GM12878 (cell line): ENCODE data around the gene IGLL5. TPM values are rescaled to one million over a fixed set of nuclear protein-coding genes. Genes with fewer than 3 reads are reported as not detected.

ENCODE experiments used
- ETV6 ChIP-seq, 2 experiments: fragments of 450-650 bp in 1 of 2; IDR thresholded peaks in 1 of 2; conservative IDR thresholded peaks in 1 of 2; 2 replicates each; pipeline ENCODE4 v1.6.1; 2014; ENCODE audit warnings: antibody characterized with exemption in 1 of 2, borderline replicate concordance in 1 of 2, low read depth in 1 of 2, mild to moderate bottlenecking in 1 of 2, moderate library complexity in 1 of 2
- GATAD2B ChIP-seq: fragments of 450-650 bp; conservative IDR thresholded peaks from 2 replicates; pipeline ENCODE4 v1.6.1; 2017; ENCODE audit warnings: low read depth, mild to moderate bottlenecking, moderate library complexity
- MEF2A ChIP-seq: IDR thresholded peaks from 2 replicates; pipeline ENCODE4 v1.6.1; 2011; ENCODE audit warnings: low read depth, mild to moderate bottlenecking, low read length, moderate library complexity; ENCODE audit not compliant: insufficient read depth
- NR2C2 ChIP-seq: IDR thresholded peaks from 2 replicates; pipeline ENCODE4 v1.6.1; 2011; ENCODE audit warnings: borderline replicate concordance, low read depth; ENCODE audit not compliant: control insufficient read depth, insufficient read length
- SMARCA5 ChIP-seq: fragments of 450-650 bp; IDR thresholded peaks from 2 replicates; pipeline ENCODE4 v1.6.1; 2017; ENCODE audit warnings: mild to moderate bottlenecking
- SP1 ChIP-seq: IDR thresholded peaks from one replicate; pipeline ENCODE4 v1.6.1; 2011; ENCODE audit warnings: low read depth, low read length
- ZBED1 ChIP-seq: IDR thresholded peaks from 2 replicates; pipeline ENCODE4 v1.6.1; 2016; ENCODE audit warnings: borderline replicate concordance
- ZNF217 ChIP-seq: fragments of 450-650 bp; IDR thresholded peaks from 2 replicates; pipeline ENCODE4 v1.6.1; 2017; ENCODE audit warnings: antibody characterized with exemption, mild to moderate bottlenecking
- polyA plus RNA-seq, 11 experiments: library from polyadenylated mRNA; depleted of rRNA in 4 of 11; unstranded in 6 of 11; stranded (reverse) in 5 of 11; fragments of >200 nt; fragmentation: Nextera tagmentation in 4 of 11; fragmentation: Illumina TruSeq in 1 of 11; extraction: Ambion mirVana in 4 of 11; extraction: Trizol in 1 of 11; gene quantifications; 1 replicate in 1 of 11; 2 replicates in 10 of 11; pipeline versions ENCODE4 v1.2.1 to v1.2.3, GENCODE V29; 2011 to 2016; ENCODE audit warnings: inconsistent platforms in 2 of 11, missing spikeins in 2 of 11, low read depth in 1 of 11
- total RNA-seq, 4 experiments: library from RNA; depleted of rRNA in 3 of 4; stranded (reverse); fragments of >200 nt in 3 of 4; fragmentation: Illumina TruSeq in 1 of 4; extraction: Trizol in 1 of 4; gene quantifications; 2 replicates each; pipeline versions ENCODE4 v1.2.1 to v1.2.3, GENCODE V29; 2013 to 2021
- TF ChIP-seq, protein P1 (sequence below): fragments of 450-650 bp; formaldehyde crosslinking; IDR thresholded peaks from 2 replicates; pipeline ENCODE4 v1.4.0; 2020; ENCODE audit warnings: mild to moderate bottlenecking, moderate library complexity
- TF ChIP-seq, protein P2 (sequence below): fragments of 450-650 bp; IDR thresholded peaks from 2 replicates; pipeline ENCODE4 v1.6.1; 2017; ENCODE audit warnings: mild to moderate bottlenecking, moderate library complexity

Gene IGLL5
- total and polyA plus RNA-seq, 10 of the 15 experiments (the other 5 are each of a cell fraction or from before 2014, with no cell fraction given), result not detected

DNA sequence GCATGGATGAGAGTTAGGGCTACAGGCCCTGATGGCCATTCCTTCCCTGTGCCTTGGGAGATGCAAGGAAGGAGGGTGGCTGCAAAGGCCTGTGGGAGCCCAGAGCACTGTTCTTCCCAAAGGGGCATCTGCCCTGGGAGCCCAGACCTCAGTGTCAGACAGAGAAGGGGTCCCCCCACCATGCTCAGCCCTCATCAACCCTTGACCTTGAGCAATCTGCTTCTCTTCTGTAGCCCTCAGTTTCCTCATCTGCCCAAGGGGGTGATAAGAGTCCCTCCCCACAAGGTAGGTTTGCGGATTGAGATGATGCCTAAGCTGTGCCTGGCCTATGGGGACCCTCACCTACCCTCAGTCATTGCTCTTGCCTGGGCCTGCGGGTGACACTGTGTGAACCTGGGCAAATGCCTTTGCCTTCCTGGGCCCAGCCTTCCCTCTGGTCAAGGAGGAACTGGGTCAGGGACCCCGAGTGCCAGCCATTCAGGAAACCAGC, 47.5 kb downstream of the IGLL5 start (continued):
- peak; percentile 53; the same call in 1 of the 2 replicates for TF ChIP-seq GATAD2B
- TF ChIP-seq, protein P1, sequence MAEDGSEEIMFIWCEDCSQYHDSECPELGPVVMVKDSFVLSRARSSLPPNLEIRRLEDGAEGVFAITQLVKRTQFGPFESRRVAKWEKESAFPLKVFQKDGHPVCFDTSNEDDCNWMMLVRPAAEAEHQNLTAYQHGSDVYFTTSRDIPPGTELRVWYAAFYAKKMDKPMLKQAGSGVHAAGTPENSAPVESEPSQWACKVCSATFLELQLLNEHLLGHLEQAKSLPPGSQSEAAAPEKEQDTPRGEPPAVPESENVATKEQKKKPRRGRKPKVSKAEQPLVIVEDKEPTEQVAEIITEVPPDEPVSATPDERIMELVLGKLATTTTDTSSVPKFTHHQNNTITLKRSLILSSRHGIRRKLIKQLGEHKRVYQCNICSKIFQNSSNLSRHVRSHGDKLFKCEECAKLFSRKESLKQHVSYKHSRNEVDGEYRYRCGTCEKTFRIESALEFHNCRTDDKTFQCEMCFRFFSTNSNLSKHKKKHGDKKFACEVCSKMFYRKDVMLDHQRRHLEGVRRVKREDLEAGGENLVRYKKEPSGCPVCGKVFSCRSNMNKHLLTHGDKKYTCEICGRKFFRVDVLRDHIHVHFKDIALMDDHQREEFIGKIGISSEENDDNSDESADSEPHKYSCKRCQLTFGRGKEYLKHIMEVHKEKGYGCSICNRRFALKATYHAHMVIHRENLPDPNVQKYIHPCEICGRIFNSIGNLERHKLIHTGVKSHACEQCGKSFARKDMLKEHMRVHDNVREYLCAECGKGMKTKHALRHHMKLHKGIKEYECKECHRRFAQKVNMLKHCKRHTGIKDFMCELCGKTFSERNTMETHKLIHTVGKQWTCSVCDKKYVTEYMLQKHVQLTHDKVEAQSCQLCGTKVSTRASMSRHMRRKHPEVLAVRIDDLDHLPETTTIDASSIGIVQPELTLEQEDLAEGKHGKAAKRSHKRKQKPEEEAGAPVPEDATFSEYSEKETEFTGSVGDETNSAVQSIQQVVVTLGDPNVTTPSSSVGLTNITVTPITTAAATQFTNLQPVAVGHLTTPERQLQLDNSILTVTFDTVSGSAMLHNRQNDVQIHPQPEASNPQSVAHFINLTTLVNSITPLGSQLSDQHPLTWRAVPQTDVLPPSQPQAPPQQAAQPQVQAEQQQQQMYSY (CRISPR knock-in tag), result 0 out of 2 replicates have a peak, but pooled peaks have one; percentile 5
- no peak for TF ChIP-seq ZBED1
- TF ChIP-seq ZNF217, result 0 out of 2 replicates have a peak, but pooled peaks have one; percentile 3
- no peak for TF ChIP-seq ETV6 (conservative IDR thresholded peaks at IDR 0.05 in 1 of 2, IDR thresholded peaks at IDR 0.05 in 1 of 2; ENCODE audit: borderline replicate concordance in 1 of 2, low read depth in 1 of 2)
- TF ChIP-seq MEF2A, result no peak
- TF ChIP-seq, protein P2, sequence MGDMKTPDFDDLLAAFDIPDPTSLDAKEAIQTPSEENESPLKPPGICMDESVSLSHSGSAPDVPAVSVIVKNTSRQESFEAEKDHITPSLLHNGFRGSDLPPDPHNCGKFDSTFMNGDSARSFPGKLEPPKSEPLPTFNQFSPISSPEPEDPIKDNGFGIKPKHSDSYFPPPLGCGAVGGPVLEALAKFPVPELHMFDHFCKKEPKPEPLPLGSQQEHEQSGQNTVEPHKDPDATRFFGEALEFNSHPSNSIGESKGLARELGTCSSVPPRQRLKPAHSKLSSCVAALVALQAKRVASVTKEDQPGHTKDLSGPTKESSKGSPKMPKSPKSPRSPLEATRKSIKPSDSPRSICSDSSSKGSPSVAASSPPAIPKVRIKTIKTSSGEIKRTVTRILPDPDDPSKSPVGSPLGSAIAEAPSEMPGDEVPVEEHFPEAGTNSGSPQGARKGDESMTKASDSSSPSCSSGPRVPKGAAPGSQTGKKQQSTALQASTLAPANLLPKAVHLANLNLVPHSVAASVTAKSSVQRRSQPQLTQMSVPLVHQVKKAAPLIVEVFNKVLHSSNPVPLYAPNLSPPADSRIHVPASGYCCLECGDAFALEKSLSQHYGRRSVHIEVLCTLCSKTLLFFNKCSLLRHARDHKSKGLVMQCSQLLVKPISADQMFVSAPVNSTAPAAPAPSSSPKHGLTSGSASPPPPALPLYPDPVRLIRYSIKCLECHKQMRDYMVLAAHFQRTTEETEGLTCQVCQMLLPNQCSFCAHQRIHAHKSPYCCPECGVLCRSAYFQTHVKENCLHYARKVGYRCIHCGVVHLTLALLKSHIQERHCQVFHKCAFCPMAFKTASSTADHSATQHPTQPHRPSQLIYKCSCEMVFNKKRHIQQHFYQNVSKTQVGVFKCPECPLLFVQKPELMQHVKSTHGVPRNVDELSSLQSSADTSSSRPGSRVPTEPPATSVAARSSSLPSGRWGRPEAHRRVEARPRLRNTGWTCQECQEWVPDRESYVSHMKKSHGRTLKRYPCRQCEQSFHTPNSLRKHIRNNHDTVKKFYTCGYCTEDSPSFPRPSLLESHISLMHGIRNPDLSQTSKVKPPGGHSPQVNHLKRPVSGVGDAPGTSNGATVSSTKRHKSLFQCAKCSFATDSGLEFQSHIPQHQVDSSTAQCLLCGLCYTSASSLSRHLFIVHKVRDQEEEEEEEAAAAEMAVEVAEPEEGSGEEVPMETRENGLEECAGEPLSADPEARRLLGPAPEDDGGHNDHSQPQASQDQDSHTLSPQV, result peak; percentile 17; the same call in 1 of the 2 replicates
- TF ChIP-seq SMARCA5, result peak; percentile 68; the same call in 1 of the 2 replicates
- no peak for TF ChIP-seq SP1
- TF ChIP-seq NR2C2, result no peak
